ENCODE measurements around the gene COL5A1.
"Not testable (repeated sequence)": the region's sequence is repeated elsewhere in the genome, so short reads cannot be mapped to it uniquely, and the experiment has no call there.

The COL5A1 gene

GRCh38 chr9:134693641-134694367, 52.2 kb downstream of the COL5A1 start:
- DNase-seq = no peak

- no peak for DNase-seq
These were observed 52.7 kb downstream of the COL5A1 start for GRCh38 chr9:134694368-134694665.

DNA sequence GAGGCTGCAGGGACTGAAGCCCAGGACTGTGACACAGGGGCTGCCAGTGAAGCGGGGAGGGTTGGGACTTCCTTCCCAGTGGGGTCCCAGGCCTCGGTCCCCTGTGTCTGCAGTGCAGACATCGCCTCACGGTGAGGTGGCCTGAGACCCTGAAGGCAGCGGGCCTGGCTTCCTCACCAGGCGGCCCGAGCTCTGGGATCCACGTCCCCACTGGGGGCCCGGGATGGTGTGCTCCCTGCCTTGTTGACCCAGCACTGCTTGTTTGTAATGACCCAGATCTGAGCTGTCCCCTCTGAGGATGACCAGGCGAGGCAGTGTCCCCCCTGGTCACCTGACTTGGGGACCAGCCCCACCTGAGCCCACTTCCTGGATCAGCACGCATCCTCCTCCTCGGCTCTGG, 53.1 kb downstream of the COL5A1 start:
- no peak for DNase-seq

DNA sequence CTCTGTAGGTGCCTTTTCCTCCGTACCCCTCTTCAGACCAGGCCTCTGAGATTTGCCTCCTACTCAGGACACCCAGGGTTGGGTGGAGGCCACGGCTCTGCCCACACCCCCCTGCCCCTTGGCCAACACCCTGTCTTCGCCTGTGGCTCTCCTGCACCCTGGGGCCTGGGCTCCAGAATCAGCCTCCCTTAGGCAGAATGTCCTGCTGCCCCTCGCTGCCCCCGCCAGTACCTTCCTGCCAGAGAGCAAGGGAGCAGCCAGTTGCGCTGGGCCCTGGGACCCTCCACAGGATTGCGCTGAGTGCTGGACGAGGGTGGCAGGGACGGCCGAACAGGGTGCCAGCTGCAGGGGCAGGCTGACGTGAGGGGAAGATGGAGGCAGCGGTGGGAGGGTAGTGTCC, 53.5 kb downstream of the COL5A1 start:
- DNase-seq = no peak

GRCh38 chr9:134696433-134696832, 54.8 kb downstream of the COL5A1 start:
- DNase-seq = no peak

DNA sequence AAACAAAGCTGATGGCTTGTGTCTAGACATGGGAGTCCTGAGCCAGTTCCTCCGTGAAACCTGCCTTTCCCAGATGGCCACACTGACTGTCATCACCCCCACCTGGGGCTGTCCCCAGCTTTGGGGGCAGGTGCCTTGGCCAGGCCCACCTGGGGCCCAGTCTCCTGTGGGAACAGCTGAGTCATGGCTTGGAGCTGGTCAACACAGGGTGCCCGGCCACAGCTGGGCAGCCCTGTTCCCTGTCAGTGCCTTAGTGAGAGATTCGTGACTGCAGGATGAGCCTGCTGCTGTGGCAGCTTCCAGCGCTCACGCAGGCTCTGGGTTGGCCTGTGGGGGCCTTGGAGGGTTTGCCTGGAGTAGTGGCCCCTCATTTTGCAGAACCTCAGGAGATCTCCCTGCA, 56.5 kb downstream of the COL5A1 start:
- DNase-seq = no peak

DNA sequence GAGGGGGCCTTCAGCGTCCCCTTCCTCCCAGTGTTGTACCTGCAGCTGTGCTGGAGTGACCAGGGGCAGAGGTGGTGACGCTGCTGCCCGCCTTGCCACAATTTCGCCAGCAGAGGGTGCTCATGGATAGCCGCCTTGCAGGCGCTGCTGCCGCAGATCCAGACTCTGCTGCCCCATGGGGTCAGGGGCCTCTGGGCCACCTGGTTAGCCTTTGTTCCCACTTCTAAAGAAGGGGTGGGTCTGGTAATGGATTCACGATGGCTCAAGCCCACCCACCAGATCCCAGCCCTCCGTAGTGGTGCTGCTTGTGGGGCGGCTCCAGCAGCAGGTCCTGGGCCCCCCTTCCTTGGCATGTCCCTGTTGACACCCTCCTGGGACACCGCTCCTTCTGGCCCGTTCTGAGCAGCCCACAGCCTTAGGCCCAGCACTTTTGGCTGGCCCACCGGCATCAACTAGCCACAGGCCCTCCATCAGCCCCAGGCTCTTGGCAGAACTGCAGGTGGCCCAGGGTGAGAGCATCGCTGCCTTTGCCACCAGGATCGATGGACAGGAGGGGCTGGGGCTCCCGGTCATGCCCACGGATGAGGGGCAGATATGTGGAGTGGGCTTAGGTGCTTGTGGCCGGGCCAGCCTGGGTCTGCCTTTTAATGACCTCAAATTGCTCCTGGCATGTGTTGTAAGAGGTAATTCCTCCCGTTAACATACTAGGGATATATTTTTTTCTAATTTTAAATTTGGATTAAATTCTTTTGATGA, 57.2 kb downstream of the COL5A1 start:
- DNase-seq = peak; percentile 16

DNA sequence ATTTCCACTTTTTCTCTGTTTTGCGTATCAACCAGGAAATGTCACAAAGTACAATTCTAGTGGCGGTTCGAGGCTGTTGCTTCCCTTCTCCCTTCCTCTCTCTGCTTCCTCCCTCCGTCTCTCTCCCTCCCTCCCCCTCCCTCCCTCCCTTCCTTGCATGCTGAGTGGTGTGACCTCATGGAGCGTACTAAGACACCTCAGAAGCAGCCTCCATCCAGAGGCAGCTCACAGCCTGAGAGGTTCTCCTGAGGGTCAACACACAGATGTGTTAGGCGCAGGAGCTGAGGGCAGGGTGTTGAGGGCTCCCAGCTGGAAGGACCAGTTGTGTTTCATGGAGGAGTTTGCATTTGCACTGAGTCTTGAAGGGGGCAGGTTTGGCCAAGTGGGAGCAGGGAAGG, 57.7 kb downstream of the COL5A1 start:
- no peak for DNase-seq

DNA sequence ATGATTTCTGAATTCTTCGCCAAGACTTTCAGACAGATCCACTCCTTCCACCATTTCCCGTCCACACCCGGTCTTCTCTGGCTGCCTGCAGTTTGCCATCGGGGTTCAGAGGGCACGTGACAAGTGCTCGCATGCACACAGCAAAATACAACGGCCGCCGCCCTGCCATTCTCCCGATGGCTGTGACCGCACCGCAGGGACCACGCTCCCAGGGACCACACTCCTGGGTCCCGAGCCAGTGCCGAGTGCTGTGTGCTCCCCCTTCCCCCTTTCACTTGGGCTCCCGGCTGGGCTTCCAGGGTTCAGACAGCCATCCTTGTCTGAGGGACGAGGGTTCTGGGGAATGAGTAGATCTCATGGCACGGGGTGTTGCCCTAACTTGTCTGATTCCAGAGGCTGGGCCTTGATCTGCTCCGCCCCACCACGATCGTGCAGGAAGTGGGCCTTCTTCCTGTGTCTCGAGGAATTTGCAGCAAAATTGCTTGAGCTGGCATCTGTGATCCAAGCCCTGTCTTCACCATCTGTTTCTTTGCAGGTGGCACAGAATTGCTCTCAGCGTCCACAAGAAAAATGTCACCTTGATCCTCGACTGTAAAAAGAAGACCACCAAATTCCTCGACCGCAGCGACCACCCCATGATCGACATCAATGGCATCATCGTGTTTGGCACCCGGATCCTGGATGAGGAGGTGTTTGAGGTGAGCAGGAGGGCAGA, 59.2 kb downstream of the COL5A1 start:
- no peak for DNase-seq

GRCh38 chr9:134701581-134702259, 60.1 kb downstream of the COL5A1 start:
- DNase-seq = no peak

DNA sequence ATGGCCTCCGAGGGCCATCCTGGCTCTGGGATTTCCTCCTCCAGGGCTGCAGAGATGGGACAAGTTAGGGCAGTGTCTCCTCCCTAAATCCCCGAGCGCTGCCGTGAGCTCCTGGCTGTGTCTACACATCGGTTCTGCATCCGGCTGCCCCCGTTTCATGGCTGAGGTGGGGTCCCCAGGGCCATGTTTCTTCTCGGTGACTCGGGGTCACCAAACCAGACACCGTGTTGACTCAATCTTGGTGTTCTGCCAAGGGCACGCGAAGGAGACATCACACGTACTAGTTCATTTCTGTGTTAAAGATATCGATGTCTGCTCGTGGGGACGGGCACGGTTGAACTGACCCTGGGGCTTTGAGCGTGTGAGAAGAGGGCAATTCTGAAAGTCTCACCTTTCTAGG, 60.7 kb downstream of the COL5A1 start:
- no peak for DNase-seq

- not testable (repeated sequence) for DNase-seq
These were observed 62.1 kb downstream of the COL5A1 start for GRCh38 chr9:134703730-134704114.

DNA sequence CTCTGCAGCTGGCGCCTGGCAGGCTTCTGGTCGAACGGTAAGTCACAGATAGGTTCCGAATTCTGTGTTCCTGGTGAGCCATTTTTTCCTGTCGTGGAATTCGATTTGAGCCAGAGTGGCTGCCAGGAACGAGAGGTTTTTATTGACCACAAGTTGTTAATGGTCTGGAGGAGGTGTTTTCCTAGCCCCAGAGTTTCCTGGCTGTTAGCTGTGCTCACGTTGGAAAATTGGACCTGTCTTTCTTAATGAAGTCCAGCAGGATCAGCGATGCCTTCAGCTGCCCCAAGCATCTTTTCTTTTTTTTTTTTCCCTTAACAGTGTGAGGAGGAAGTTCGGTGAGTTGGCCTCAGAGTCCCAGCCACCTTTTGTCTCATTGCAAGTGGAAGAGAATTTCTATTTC, 62.9 kb downstream of the COL5A1 start:
- DNase-seq = no peak

DNA sequence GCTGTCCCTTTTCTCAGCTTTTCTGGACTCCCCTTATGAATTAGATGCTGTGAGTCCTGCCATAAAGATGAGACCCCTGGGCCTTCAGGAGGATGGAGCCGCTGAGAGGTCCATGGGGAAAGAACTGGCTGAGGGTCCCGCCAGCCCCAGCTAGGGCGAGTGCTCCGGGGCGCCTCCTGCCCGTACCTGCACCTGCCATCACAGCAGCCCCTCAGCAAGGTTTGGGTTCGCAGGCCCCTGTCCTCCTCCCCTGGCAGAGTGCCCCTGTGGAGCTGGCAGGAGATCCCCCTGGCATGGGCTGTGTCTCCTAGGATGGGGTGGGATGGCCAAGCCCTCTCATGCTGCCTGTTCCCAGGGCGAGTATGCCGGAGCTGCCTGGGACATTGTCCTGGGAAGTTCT, 64.2 kb downstream of the COL5A1 start:
- DNase-seq = no peak

GRCh38 chr9:134706522-134706921, 64.9 kb downstream of the COL5A1 start:
- no peak for DNase-seq

- no peak for DNase-seq
These were observed 65.6 kb downstream of the COL5A1 start for GRCh38 chr9:134707031-134707680.

GRCh38 chr9:134707731-134708671, 66.4 kb downstream of the COL5A1 start:
- DNase-seq = no peak

GRCh38 chr9:134708672-134709038, 67.1 kb downstream of the COL5A1 start:
- no peak for DNase-seq

DNA sequence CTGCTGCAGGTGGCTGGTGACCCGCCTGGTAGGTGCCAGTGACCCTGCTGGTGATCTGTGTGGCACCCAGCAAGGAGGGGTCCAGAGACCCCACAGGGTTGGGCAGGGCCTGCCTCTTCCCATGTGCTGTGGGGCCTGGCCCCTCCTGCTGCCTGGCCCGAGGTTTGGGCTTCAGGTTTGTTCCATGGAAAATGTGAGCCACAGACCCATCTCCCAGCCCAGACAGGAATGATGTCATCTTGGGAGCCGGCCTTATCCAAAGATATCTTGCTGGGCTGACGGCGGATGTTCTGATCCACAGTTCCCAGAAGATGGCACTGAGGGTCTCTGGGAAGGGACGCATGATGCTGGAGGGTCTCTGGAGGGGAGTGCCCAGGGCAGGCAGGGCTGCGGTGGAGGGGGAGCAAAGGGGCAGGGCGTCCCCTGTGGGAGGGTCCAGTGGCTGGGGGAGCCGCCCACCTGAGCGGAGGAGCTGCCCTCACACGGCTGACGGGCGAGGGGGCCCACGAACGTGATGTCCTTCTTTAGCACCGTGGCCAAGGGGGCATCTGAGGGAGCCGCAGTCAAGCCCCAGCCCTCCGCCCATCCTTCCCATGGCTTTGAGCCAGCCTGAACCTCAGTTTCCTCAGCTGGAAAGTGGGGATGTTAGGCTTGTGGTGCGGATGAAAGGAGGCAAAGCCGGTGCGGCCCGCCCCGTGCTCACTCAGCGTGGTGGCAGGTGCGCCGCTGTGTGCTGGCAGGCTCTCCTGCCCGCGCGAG, 68.1 kb downstream of the COL5A1 start:
- DNase-seq = no peak

DNA sequence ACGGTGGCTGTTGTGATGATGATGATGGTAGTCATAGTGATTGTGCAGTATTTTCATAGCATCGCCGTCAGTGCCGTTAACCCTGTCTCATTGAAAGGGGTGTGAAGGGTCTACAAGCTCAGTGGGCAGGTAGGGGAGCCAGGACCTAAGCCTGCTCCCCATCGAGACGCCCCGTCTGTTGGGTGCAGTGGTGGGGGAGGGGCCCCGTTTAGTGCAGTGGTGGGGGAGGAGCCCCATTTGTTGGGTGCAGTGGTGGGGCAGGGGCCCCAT, 68.6 kb downstream of the COL5A1 start:
- no peak for DNase-seq

GRCh38 chr9:134710901-134711300, 69.3 kb downstream of the COL5A1 start:
- DNase-seq = no peak
